ENCODE data around the gene DNAH2.

DNA sequence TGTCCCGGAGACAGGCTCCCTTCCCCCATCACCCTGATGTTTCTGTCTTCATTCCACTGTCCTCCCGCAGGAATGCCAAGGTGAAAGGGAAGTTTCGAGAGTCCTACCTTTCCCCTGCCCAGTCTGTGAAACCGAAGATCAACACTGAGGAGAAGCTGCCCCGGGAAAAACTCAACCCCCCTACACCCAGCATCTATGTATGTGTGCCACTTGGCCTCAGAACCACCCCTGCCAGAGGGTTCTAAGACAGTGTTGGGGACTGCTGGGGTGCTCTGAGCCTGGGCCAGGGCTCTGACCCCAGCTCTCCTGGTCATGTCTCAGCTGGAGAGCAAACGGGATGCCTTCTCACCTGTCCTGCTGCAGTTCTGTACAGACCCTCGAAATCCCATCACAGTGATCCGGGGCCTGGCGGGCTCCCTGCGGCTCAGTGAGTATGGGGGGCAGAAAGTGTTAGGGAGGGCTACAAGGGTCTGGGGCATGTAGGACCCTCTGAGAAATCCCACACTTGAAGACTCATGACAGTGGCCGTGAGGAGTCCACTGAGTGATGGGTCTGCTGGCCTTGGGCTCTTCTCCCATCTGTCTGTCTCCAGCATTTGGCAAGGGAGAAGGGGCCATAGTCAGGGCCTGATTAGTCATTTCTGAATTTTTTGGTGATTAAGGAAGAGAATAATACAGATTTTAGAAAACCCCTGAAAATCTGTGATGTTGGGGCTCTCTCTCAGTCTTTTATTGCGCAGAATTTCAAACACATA, 132.4 kb downstream of the DNAH2 start:
- TF ChIP-seq, protein P1, sequence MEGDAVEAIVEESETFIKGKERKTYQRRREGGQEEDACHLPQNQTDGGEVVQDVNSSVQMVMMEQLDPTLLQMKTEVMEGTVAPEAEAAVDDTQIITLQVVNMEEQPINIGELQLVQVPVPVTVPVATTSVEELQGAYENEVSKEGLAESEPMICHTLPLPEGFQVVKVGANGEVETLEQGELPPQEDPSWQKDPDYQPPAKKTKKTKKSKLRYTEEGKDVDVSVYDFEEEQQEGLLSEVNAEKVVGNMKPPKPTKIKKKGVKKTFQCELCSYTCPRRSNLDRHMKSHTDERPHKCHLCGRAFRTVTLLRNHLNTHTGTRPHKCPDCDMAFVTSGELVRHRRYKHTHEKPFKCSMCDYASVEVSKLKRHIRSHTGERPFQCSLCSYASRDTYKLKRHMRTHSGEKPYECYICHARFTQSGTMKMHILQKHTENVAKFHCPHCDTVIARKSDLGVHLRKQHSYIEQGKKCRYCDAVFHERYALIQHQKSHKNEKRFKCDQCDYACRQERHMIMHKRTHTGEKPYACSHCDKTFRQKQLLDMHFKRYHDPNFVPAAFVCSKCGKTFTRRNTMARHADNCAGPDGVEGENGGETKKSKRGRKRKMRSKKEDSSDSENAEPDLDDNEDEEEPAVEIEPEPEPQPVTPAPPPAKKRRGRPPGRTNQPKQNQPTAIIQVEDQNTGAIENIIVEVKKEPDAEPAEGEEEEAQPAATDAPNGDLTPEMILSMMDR (IDR thresholded peaks at IDR 0.05) = no peak
- TF ChIP-seq EZH2 (IDR thresholded peaks at IDR 0.05) = no peak

Measured in neural progenitor cell (in vitro differentiated cells).